Testis (tissue), 3 donors: Measurements from ENCODE around the gene MCUR1. TPM values are rescaled to one million over a fixed set of nuclear protein-coding genes. Genes with fewer than 3 reads are reported as not detected.

Experiments used
- DNase-seq: peaks from one replicate; pipeline ENCODE4 v3.0.0-alpha.2; 2019
- H3K27ac ChIP-seq, 2 donors: fragments of 200-600 bp; sonication (generic); one replicate each; pipeline ENCODE4 v1.5.1; 2019
- H3K27me3 ChIP-seq: fragments of 200-600 bp; sonication (generic); one replicate; pipeline ENCODE4 v1.5.1; 2019
- H3K36me3 ChIP-seq: fragments of 200-600 bp; sonication (generic); one replicate; pipeline ENCODE4 v1.5.1; 2017; ENCODE audit warnings: low read depth; ENCODE audit errors: missing control alignments
- H3K4me1 ChIP-seq: fragments of 200-600 bp; sonication (generic); one replicate; pipeline ENCODE4 v1.5.1; 2019
- H3K4me3 ChIP-seq, 2 donors: fragments of 200-600 bp; sonication (generic); one replicate each; pipeline ENCODE4 v1.5.1; 2017 to 2019
- H3K9me3 ChIP-seq: fragments of 200-600 bp; sonication (generic); one replicate; pipeline ENCODE4 v1.5.1; 2017
- POLR2A ChIP-seq: fragments of 450-650 bp; IDR thresholded peaks from one replicate; pipeline ENCODE4 v1.6.1; 2017; ENCODE audit warnings: antibody characterized with exemption, mild to moderate bottlenecking, moderate library complexity
- whole genome bisulfite sequencing, 2 donors: methylation state at CpG; one replicate each; pipeline ENCODE4 v1.1.5; 2018; 5-methylcytosine and 5-hydroxymethylcytosine counted together
- intact Hi-C: fragments of 100-400 bp; cut with DNase I; formaldehyde crosslinking; loops from one replicate; pipeline ENCODE4 v1.15.1; 2023; ENCODE audit warnings: low total_unique reads
- polyA plus RNA-seq: library from polyadenylated mRNA; stranded (reverse); fragments of 350-450 nt; fragmentation: Illumina TruSeq; extraction: RNeasy Lipid Tissue Mini Kit (QIAGEN cat#74804); gene quantifications from one replicate; pipeline ENCODE4 v1.2.3, GENCODE V29; 2014; ENCODE audit warnings: low read depth, low replicate concordance; ENCODE audit not compliant: insufficient read depth
- total RNA-seq, 2 donors: library from RNA; depleted of rRNA; stranded (reverse); fragments of >200 nt; gene quantifications; one replicate each; pipeline ENCODE4 v1.2.3, GENCODE V29; 2016
- TF ChIP-seq, protein P1 (sequence below), 3 experiments: fragments of 450-650 bp in 2 of 3; fragments of 200-600 bp in 1 of 3; sonication (generic) in 1 of 3; IDR thresholded peaks; one replicate each; pipeline ENCODE4 v1.5.1; 2016 to 2019; ENCODE audit warnings: antibody characterized with exemption in 3 of 3, mild to moderate bottlenecking in 2 of 3, moderate library complexity in 1 of 3

Gene MCUR1
- total and polyA plus RNA-seq, 3 donors from 2014 or later, result 12.0 to 18.5 (median 12.8) TPM

DNA sequence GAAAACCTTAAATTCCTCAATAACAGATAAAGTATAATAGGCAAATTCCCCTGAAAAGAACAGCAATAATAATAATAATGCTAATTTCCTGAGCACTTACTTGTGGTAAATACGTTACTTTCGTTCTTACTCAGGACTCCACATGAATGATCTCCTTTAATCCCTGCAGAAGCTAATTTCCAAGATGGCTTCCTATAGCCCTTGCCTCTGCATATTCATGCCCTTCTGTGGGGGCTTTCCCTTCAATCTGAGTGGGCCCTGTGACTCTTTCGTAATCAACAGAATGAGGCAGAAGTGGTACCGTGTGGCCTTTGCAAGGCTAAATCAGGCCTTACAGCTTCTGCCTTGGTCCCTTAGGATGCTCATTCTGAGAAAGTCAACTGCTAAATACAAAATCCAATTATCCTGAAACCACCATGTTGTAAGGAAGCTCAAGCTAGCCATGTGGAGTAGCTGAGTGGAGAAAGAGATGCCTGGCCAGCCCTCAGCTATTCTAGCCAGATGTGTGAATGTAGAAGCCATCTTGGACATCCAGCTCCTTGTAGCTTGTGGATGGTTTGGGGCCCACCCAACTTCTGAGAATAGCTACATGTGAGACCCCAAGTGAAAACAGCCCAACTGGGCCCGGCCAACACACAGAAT, 50.5 kb downstream of the MCUR1 start:
- intact Hi-C loops, result no loop called here
- 77 to 95% methylated on average over 5 of the region's 5 CpGs for WGBS, 2 donors
- H3K4me1 ChIP-seq, result peaks cover 3% of the 10 kb centered on the region
- no peaks in the 10 kb centered on the region for H3K27me3 ChIP-seq
- DNase-seq, result no peak
- TF ChIP-seq, protein P1, sequence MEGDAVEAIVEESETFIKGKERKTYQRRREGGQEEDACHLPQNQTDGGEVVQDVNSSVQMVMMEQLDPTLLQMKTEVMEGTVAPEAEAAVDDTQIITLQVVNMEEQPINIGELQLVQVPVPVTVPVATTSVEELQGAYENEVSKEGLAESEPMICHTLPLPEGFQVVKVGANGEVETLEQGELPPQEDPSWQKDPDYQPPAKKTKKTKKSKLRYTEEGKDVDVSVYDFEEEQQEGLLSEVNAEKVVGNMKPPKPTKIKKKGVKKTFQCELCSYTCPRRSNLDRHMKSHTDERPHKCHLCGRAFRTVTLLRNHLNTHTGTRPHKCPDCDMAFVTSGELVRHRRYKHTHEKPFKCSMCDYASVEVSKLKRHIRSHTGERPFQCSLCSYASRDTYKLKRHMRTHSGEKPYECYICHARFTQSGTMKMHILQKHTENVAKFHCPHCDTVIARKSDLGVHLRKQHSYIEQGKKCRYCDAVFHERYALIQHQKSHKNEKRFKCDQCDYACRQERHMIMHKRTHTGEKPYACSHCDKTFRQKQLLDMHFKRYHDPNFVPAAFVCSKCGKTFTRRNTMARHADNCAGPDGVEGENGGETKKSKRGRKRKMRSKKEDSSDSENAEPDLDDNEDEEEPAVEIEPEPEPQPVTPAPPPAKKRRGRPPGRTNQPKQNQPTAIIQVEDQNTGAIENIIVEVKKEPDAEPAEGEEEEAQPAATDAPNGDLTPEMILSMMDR (IDR thresholded peaks at IDR 0.05), result no peak
- no peak for TF ChIP-seq POLR2A
- H3K4me3 ChIP-seq, result no peak overlapping the region
- H3K27ac ChIP-seq, result no peak overlapping the region
- H3K36me3 ChIP-seq, result no peaks in the 10 kb centered on the region
- no peaks in the 10 kb centered on the region for H3K9me3 ChIP-seq

DNA sequence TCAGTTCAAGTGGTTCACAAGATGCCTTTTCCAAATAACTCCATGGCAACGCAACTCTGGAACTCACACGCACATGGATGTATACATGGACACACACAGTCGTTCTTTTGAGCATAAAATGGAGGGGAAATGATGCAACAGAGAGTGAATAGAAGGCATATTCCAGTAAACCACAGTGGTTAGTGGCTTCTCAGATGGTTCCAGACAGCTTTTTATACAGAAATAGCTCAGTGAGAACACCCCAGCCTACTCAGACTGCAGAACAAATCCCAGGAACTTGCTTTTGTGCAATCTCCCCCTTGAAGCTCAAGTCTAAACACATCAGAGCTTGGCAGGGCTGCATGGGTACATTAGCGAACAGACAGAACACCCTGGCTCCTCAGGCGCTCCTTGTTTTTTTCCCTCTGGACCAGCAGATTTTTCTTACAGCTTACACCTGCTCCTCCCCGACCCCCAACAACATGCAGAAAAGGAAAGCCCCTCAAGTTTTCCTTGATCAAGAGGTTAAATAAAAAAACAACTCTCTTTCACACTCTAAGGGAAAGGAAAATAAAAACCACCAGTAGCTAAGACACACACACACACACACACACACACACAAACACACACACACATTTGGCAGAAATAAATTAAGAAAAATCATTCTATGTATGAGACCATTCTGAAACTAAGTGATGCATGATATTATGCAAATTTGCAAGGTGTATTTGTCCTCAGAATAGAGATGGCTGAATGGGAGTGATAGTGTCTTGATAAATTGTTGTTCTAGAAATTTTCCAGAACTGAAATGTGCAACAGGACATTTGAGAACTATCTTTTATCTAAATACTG, 51.5 kb downstream of the MCUR1 start:
- TF ChIP-seq, protein P1 (IDR thresholded peaks at IDR 0.05), result no peak
- no peak for TF ChIP-seq POLR2A
- no peaks in the 10 kb centered on the region for H3K36me3 ChIP-seq
- H3K4me3 ChIP-seq, result no peak overlapping the region
- no peaks in the 10 kb centered on the region for H3K27me3 ChIP-seq
- H3K4me1 ChIP-seq, result peaks cover 3% of the 10 kb centered on the region
- DNase-seq, result no peak
- no peak overlapping the region for H3K27ac ChIP-seq
- intact Hi-C loops, result no loop called here
- H3K9me3 ChIP-seq, result no peaks in the 10 kb centered on the region
- 74 to 87% methylated on average over 6 of the region's 6 CpGs for WGBS, 2 donors

DNA sequence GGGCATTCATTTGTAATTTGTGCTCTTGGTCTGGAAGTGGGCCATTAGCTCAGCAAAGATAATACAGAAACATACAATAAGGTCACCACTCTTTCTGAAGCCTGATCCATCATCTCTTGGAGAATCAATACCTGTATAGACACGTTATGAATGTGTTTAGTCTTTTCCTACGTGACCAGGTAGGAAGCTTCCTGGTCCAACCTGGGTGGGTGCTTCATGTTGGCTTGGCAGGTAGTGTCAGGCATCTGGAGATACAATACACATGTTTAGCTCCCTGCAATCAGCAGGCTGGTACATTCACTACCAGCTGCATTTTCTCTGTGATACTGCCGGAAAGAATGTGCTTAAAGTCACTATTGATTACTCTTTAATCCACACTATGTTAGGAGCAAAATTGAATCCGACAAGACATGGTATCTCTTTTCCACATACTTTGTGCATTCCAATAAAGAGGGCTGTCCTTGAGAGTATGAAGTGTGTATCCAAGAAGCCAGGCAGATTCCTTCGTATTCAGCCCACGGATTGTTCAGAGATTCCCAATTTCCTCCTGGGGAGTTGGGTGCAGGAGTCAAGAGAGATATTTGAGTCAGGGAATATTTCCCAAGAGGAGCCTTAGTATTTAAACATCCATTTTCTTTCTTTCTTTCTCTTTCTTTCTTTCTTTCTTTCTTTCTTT, 52.9 kb downstream of the MCUR1 start:
- intact Hi-C loops, result no loop called here
- DNase-seq, result no peak
- H3K9me3 ChIP-seq, result no peaks in the 10 kb centered on the region
- H3K27ac ChIP-seq, result no peak overlapping the region
- no peaks in the 10 kb centered on the region for H3K27me3 ChIP-seq
- 58 to 59% methylated on average over 6 of the region's 6 CpGs for WGBS, 2 donors
- peaks cover 3% of the 10 kb centered on the region for H3K4me1 ChIP-seq
- no peak overlapping the region for H3K4me3 ChIP-seq
- no peaks in the 10 kb centered on the region for H3K36me3 ChIP-seq
- TF ChIP-seq, protein P1 (IDR thresholded peaks at IDR 0.05), result no peak
- no peak for TF ChIP-seq POLR2A

DNA sequence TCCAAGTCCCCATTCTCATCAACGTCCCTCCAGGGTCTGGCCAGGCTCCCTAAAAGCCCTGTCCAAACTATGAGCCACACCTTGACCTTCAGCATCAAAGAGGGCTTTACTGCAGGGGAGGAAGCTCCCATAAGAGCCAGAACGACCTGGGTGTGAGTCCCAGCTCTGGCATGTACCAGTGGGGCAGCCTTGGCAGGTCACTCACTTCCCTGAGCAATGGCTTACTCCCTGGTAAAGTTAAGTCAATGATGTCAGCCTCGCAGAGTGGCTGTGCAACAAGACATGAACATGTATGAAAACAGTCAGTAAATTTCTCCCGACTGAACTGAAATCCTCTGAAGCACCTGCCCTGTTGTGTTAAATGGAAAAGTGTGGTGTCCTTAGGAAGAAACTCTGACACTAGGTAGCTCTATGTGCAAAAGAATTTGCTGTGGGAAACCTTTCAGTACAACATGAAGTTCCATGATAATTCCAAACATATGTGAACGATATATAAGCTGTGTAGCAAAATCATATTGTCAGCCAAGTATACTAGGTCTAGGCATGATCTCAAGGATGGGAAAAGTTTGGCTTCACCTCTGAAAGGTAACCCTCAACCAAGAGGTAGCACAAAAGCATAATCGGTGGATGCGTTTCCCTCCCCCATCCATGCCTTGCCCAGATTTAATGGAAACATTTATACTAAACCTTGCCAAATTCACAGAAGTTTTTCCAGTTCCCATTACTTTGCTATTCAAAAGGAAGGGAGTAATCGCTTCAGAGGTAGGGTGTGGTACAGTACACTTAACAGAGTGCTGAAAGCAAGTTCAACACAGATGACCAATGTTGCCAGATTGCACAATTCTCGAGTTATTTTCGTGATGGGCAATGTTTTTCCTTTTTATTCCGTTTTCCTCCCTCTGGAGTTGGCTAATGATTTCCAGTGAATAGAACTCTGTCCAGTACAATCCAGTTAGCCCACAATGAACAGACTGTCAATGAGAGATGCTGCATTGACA, 53.8 kb downstream of the MCUR1 start:
- intact Hi-C loops, result no loop called here
- 71 to 80% methylated on average over 11 of the region's 11 CpGs for WGBS, 2 donors
- Histone ChIP-seq H3K9me3 (no peaks in the 10 kb centered on the region), H3K36me3 (no peaks in the 10 kb centered on the region), H3K27me3 (no peaks in the 10 kb centered on the region), H3K4me1 (peaks cover 3% of the 10 kb centered on the region), H3K27ac (no peak overlapping the region), H3K4me3 (no peak overlapping the region)
- TF ChIP-seq, protein P1 (IDR thresholded peaks at IDR 0.05), result no peak
- TF ChIP-seq POLR2A, result no peak
- no peak for DNase-seq
